GM18951 (cell line): Measurements from ENCODE around the gene PDCD5.

Experiments
- POLR2A ChIP-seq: IDR thresholded peaks from 4 replicates; pipeline ENCODE4 v1.6.1; 2011; ENCODE audit warnings: mild to moderate bottlenecking; ENCODE audit not compliant: insufficient read length, insufficient read depth; ENCODE audit errors: extremely low read depth
- in situ Hi-C: fragments of 300-500 bp; cut with MboI; formaldehyde crosslinking; loops from one replicate; pipeline ENCODE4 v1.12.0; 2022; ENCODE audit warnings: low sequenced_read_pairs, mixed read lengths, inconsistent platforms; ENCODE audit not compliant: unreplicated experiment

The PDCD5 gene

GRCh38 chr19:32595491-32595890 lies 14.5 kb downstream of the PDCD5 start:
- in situ Hi-C loops: no loop called here
- TF ChIP-seq POLR2A: no peak

GRCh38 chr19:32598022-32598421 lies 17.0 kb downstream of the PDCD5 start:
- in situ Hi-C loops: no loop called here
- TF ChIP-seq POLR2A: no peak

- no peak for TF ChIP-seq POLR2A
- in situ Hi-C loops: no loop called here
Measured at GRCh38 chr19:32599258-32599657, 18.3 kb downstream of the PDCD5 start.

DNA sequence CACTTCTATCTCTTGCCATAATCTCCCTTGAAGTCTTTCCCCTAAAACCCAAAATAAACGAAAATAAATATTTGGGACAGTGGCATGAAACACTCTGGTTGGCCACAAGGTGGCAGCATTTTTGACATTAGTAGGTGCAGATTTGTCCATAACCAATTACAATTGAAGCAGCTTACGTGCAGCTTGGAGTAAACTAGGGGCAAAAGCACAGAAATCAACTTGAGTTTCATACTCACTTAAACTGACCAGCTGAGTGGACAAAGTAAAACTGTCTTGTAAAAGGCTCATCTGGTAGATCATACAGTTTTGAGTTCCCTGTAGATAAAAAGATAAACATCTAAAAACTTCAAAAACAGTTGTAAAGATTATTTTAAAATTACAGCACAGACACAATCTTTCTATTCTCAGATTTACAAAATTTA lies 18.8 kb downstream of the PDCD5 start:
- in situ Hi-C loops: no loop called here
- no peak for TF ChIP-seq POLR2A

- in situ Hi-C loops: no loop called here
Measured at GRCh38 chr19:32603961-32604360, 23.0 kb downstream of the PDCD5 start.

GRCh38 chr19:32605544-32605943 lies 24.6 kb downstream of the PDCD5 start:
- in situ Hi-C loops: no loop called here
- no peak for TF ChIP-seq POLR2A

More at GRCh38 chr19:32603961-32604360, 23.0 kb downstream of the PDCD5 start:
- no peak for TF ChIP-seq POLR2A

GRCh38 chr19:32606289-32606688 lies 25.3 kb downstream of the PDCD5 start:
- TF ChIP-seq POLR2A: no peak
- in situ Hi-C loops: no loop called here

DNA sequence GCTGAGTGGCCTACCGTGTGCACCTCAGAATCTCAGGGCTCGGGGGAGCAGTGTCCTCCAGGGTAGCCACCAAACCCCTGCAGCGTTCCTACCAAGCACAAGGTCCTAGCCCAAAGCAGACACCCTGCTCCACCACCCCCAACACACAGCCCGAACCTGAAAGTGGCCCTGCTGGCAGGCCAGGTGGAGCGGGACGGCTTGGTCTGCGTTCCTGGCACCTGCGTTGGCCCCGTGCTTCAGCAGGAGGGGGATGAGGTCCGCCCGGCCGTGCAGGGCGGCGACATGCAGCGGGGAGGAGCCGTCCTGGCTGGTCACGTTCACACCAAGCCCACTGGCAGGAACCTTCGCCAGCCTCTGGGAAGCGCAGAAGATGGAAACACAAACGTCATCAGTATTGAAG lies 26.5 kb downstream of the PDCD5 start:
- no peak for TF ChIP-seq POLR2A
- in situ Hi-C loops: no loop called here

- in situ Hi-C loops: no loop called here
- TF ChIP-seq POLR2A: no peak
Measured at GRCh38 chr19:32611161-32611560, 30.2 kb downstream of the PDCD5 start.

GRCh38 chr19:32613008-32613407 lies 32.0 kb downstream of the PDCD5 start:
- in situ Hi-C loops: no loop called here
- no peak for TF ChIP-seq POLR2A

DNA sequence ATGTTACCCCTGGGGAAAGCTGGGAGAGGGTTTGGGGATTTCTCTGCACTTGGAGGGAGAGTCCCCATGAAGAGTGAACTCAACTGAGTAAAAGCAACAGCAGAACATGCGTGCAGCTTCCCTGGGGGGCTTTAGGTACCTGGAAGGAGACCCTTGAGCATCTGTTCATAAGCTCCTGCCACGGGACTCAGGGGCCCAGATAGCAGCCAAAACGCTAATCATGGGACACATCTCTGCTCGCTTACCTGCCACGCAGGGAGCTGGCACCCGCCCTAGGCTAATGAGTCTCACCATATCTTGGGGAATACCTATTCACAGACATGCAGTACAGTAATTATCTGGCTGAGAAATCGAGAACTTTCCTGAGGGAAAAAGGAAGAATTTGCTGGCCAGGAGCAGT lies 33.9 kb downstream of the PDCD5 start:
- in situ Hi-C loops: no loop called here
- no peak for TF ChIP-seq POLR2A

DNA sequence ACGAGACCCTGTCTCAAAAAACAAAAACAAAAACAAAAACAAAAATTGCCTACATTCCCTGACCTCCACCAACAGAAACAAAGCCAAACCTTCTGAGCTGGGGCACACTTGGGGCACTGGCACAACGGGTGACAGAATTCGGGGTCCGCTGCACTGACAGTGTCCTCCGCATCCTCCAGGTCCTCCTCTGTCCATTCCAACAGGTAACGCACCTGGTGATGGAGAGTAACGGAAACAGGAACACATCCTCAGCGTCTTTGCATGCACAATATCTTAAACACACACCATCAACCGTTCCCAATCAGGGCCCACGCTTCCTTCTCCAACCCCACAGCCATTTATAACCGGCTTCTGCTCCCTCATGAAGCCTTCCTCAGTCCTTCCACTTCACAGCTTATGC lies 34.6 kb downstream of the PDCD5 start:
- TF ChIP-seq POLR2A: no peak
- in situ Hi-C loops: no loop called here

- TF ChIP-seq POLR2A: no peak
- in situ Hi-C loops: no loop called here
Measured at GRCh38 chr19:32619051-32619685, 38.2 kb downstream of the PDCD5 start.

GRCh38 chr19:32622002-32622401 lies 41.0 kb downstream of the PDCD5 start:
- TF ChIP-seq POLR2A: no peak
- in situ Hi-C loops: no loop called here

- TF ChIP-seq POLR2A: no peak
- in situ Hi-C loops: no loop called here
Measured at GRCh38 chr19:32624410-32624809, 43.4 kb downstream of the PDCD5 start.
